Measurements from ENCODE around the gene ZW10.

- TF ChIP-seq CTCF (IDR thresholded peaks at IDR 0.05; ENCODE audit: borderline replicate concordance, extremely low read depth, low read length, poor library complexity, severe bottlenecking) (no peak), EZH2 (IDR thresholded peaks at IDR 0.05; ENCODE audit: borderline replicate concordance, low read depth, low read length, severe bottlenecking) (no peak)
Observed at GRCh38 chr11:113721462-113722066, 51.9 kb downstream of the ZW10 start.

Measured in DND-41 (cell line).